Measurements from ENCODE around the gene OPN1MW. TPM values are rescaled to one million over a fixed set of nuclear protein-coding genes. Genes with fewer than 3 reads are reported as not detected.

The OPN1MW gene
- not detected in 5 replicates for total RNA-seq (2022; extraction: Qiagen RNA extraction; ENCODE audit: low read depth)

DNA sequence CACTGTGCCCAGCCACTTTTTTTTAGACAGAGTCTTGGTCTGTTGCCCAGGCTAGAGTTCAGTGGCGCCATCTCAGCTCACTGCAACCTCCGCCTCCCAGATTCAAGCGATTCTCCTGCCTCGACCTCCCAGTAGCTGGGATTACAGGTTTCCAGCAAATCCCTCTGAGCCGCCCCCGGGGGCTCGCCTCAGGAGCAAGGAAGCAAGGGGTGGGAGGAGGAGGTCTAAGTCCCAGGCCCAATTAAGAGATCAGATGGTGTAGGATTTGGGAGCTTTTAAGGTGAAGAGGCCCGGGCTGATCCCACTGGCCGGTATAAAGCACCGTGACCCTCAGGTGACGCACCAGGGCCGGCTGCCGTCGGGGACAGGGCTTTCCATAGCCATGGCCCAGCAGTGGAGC is at the start of gene OPN1MW:
TSS of gene OPN1MW (plus strand) at position 301 of the 400 bp plus-strand sequence. CDS start at position 383, 82 bp downstream.

DNA sequence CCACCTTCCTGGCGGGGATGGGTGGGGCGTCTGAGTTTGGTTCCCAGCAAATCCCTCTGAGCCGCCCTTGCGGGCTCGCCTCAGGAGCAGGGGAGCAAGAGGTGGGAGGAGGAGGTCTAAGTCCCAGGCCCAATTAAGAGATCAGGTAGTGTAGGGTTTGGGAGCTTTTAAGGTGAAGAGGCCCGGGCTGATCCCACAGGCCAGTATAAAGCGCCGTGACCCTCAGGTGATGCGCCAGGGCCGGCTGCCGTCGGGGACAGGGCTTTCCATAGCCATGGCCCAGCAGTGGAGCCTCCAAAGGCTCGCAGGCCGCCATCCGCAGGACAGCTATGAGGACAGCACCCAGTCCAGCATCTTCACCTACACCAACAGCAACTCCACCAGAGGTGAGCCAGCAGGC is 38.4 kb upstream of the OPN1MW start, which contains the start of gene OPN1LW:
TSS of gene OPN1LW (plus strand) at position 234 of the 400 bp plus-strand sequence. CDS start at position 275, 41 bp downstream.

DNA sequence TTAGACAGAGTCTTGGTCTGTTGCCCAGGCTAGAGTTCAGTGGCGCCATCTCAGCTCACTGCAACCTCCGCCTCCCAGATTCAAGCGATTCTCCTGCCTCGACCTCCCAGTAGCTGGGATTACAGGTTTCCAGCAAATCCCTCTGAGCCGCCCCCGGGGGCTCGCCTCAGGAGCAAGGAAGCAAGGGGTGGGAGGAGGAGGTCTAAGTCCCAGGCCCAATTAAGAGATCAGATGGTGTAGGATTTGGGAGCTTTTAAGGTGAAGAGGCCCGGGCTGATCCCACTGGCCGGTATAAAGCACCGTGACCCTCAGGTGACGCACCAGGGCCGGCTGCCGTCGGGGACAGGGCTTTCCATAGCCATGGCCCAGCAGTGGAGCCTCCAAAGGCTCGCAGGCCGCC is 37.1 kb downstream of the OPN1MW start, which contains the start of gene OPN1MW2:
TSS of gene OPN1MW2 (plus strand) at position 301 of the 400 bp plus-strand sequence. CDS start at position 361, 60 bp downstream.

Other genes starting within 250 kb of the OPN1MW start
- gene NAA10, start 247.6 kb upstream of the OPN1MW start, total RNA-seq (2022; extraction: Qiagen RNA extraction; ENCODE audit: low read depth), result 188 to 229 TPM (median 214 TPM) in 5 replicates
- 0.07 to 0.16 TPM (median 0.09 TPM) in 4 of 5 replicates, not detected in the other for gene RENBP, start 238.0 kb upstream of the OPN1MW start, total RNA-seq (2022; extraction: Qiagen RNA extraction; ENCODE audit: low read depth)
- 40.4 to 49.7 TPM (median 44.7 TPM) in 5 replicates for gene HCFC1, start 210.8 kb upstream of the OPN1MW start, total RNA-seq (2022; extraction: Qiagen RNA extraction; ENCODE audit: low read depth)
- gene TMEM187, start 209.8 kb upstream of the OPN1MW start, total RNA-seq (2022; extraction: Qiagen RNA extraction; ENCODE audit: low read depth), result 5.3 to 8.3 TPM (median 6.9 TPM) in 5 replicates
- gene IRAK1, start 162.7 kb upstream of the OPN1MW start, total RNA-seq (2022; extraction: Qiagen RNA extraction; ENCODE audit: low read depth), result 215 to 239 TPM (median 234 TPM) in 5 replicates
- gene MECP2, start 84.9 kb upstream of the OPN1MW start, total RNA-seq (2022; extraction: Qiagen RNA extraction; ENCODE audit: low read depth), result 15.9 to 26.4 TPM (median 21.2 TPM) in 5 replicates
- not detected in 5 replicates for gene OPN1LW, start 38.4 kb upstream of the OPN1MW start, total RNA-seq (2022; extraction: Qiagen RNA extraction; ENCODE audit: low read depth)
- gene OPN1MW2, start 37.2 kb downstream of the OPN1MW start, total RNA-seq (2022; extraction: Qiagen RNA extraction; ENCODE audit: low read depth), result not detected in 5 replicates
- gene OPN1MW3, start 75.0 kb downstream of the OPN1MW start, total RNA-seq (2022; extraction: Qiagen RNA extraction; ENCODE audit: low read depth), result not detected in 5 replicates
- gene TEX28, start 112.5 kb downstream of the OPN1MW start, total RNA-seq (2022; extraction: Qiagen RNA extraction; ENCODE audit: low read depth), result not detected in 5 replicates
- 0.06 to 0.23 TPM in 2 of 5 replicates, not detected in the others for gene TKTL1, start 113.2 kb downstream of the OPN1MW start, total RNA-seq (2022; extraction: Qiagen RNA extraction; ENCODE audit: low read depth)
- gene FLNA, start 192.0 kb downstream of the OPN1MW start, total RNA-seq (2022; extraction: Qiagen RNA extraction; ENCODE audit: low read depth), result 1,489 to 1,751 TPM (median 1,561 TPM) in 5 replicates
- 137 to 159 TPM (median 152 TPM) in 5 replicates for gene EMD, start 196.7 kb downstream of the OPN1MW start, total RNA-seq (2022; extraction: Qiagen RNA extraction; ENCODE audit: low read depth)
- gene RPL10, start 215.8 kb downstream of the OPN1MW start, total RNA-seq (2022; extraction: Qiagen RNA extraction; ENCODE audit: low read depth), result 4,944 to 5,934 TPM (median 5,259 TPM) in 5 replicates
- 26.5 to 29.9 TPM (median 27.4 TPM) in 5 replicates for gene DNASE1L1, start 226.7 kb downstream of the OPN1MW start, total RNA-seq (2022; extraction: Qiagen RNA extraction; ENCODE audit: low read depth)
- gene TAFAZZIN, start 228.9 kb downstream of the OPN1MW start, total RNA-seq (2022; extraction: Qiagen RNA extraction; ENCODE audit: low read depth), result 26.6 to 37.0 TPM (median 35.2 TPM) in 5 replicates
- gene ATP6AP1, start 246.1 kb downstream of the OPN1MW start, total RNA-seq (2022; extraction: Qiagen RNA extraction; ENCODE audit: low read depth), result 82.2 to 107 TPM (median 102 TPM) in 5 replicates

All from A549 treated with DMSO at 1 μM for 4 hours (cell line).